IMR-90 (cell line): ENCODE measurements around the gene DHRSX. TPM values are rescaled to one million over a fixed set of nuclear protein-coding genes. Genes with fewer than 3 reads are reported as not detected.

Source experiments
- ATAC-seq: fragments of 200-7000 bp; cut with Tn5 transposase; 2 replicates; pipeline ENCODE4 v1.9.1; 2020; ENCODE audit warnings: low read depth, mild to moderate bottlenecking, moderate library complexity
- BruUV-seq: library from RNA; stranded (reverse); fragments of 400-500 nt; replicated peaks from 2 replicates; lab custom pipeline; 2021; lab: Mats Ljungman, UMichigan
- CTCF ChIA-PET: fragments of 300-600 bp; formaldehyde crosslinking; extraction: SDS; loops from one replicate; lab custom pipeline; 2021; ENCODE audit warnings: antibody characterized with exemption; lab: Yijun Ruan, JAX
- POLR2A ChIA-PET: fragments of 300-600 bp; sonication (Branson Sonifier 250); formaldehyde crosslinking; loops from one replicate; lab custom pipeline; 2022; ENCODE audit warnings: antibody characterized with exemption; ENCODE audit not compliant: unreplicated experiment; lab: Charles Lee
- DNase-seq: peaks from one replicate; pipeline ENCODE4 v3.0.0; 2013
- H2AFZ ChIP-seq: replicated peaks from 2 replicates; pipeline ENCODE3; 2013; ENCODE audit warnings: low read length, mild to moderate bottlenecking; ENCODE audit not compliant: poor library complexity
- H2AK5ac ChIP-seq: 2 replicates; pipeline ENCODE4 v1.6.1; 2013; ENCODE audit warnings: low read depth, low read length, inconsistent platforms
- H2AK9ac ChIP-seq: replicated peaks from 2 replicates; pipeline ENCODE3; 2013; ENCODE audit warnings: mild to moderate bottlenecking, low read depth, low read length, moderate library complexity; ENCODE audit not compliant: poor library complexity
- H2BK120ac ChIP-seq: 2 replicates; pipeline ENCODE4 v1.6.1; 2013; ENCODE audit warnings: low read depth, low read length, inconsistent platforms
- H2BK15ac ChIP-seq: 3 replicates; pipeline ENCODE4 v1.6.1; 2013; ENCODE audit warnings: low read depth, low read length, inconsistent platforms
- H2BK20ac ChIP-seq: 2 replicates; pipeline ENCODE4 v1.6.1; 2013; ENCODE audit warnings: low read depth, mild to moderate bottlenecking, inconsistent platforms, low read length, moderate library complexity
- H2BK5ac ChIP-seq: 2 replicates; pipeline ENCODE4 v1.6.1; 2013; ENCODE audit warnings: mild to moderate bottlenecking, low read depth, low read length, inconsistent platforms; ENCODE audit not compliant: poor library complexity, severe bottlenecking
- H3K14ac ChIP-seq: replicated peaks from 2 replicates; pipeline ENCODE4 v1.6.1; 2013; ENCODE audit warnings: low read depth, low read length, inconsistent platforms
- H3K18ac ChIP-seq: 2 replicates; pipeline ENCODE4 v1.6.1; 2013; ENCODE audit warnings: low read depth, low read length, control low read depth
- H3K23ac ChIP-seq: 2 replicates; pipeline ENCODE4 v1.6.1; 2013; ENCODE audit warnings: low read depth, low read length, inconsistent platforms
- H3K27ac ChIP-seq: 2 replicates; pipeline ENCODE4 v1.5.1; 2013; ENCODE audit warnings: mild to moderate bottlenecking, control low read depth, low read length; ENCODE audit not compliant: insufficient read depth
- H3K27me3 ChIP-seq: 2 replicates; pipeline ENCODE4 v1.6.1; 2013; ENCODE audit warnings: low read length; ENCODE audit not compliant: control insufficient read depth, insufficient read depth
- H3K36me3 ChIP-seq: 2 replicates; pipeline ENCODE4 v1.6.1; 2013; ENCODE audit warnings: low read length, mixed read lengths; ENCODE audit not compliant: control insufficient read depth, insufficient read depth
- H3K4ac ChIP-seq: 2 replicates; pipeline ENCODE4 v1.6.1; 2013; ENCODE audit warnings: low read depth, low read length, inconsistent platforms
- H3K4me1 ChIP-seq: 2 replicates; pipeline ENCODE4 v1.6.1; 2013; ENCODE audit warnings: low read length, mixed read lengths; ENCODE audit not compliant: control insufficient read depth, insufficient read depth
- H3K4me2 ChIP-seq: 2 replicates; pipeline ENCODE4 v1.6.1; 2013; ENCODE audit warnings: low read depth, mild to moderate bottlenecking, control low read depth, low read length, moderate library complexity
- H3K4me3 ChIP-seq: 2 replicates; pipeline ENCODE4 v1.5.1; 2013; ENCODE audit warnings: low read depth, mild to moderate bottlenecking, control low read depth, low read length, moderate library complexity; ENCODE audit not compliant: insufficient read depth
- H3K56ac ChIP-seq: 2 replicates; pipeline ENCODE4 v1.6.1; 2013; ENCODE audit warnings: low read length, inconsistent platforms; ENCODE audit not compliant: insufficient read depth; ENCODE audit errors: extremely low read depth
- H3K79me1 ChIP-seq, 2 experiments: 2 replicates each; pipeline ENCODE4 v1.6.1; 2013; ENCODE audit warnings: low read length in 2 of 2, inconsistent platforms in 1 of 2, low read depth in 1 of 2
- H3K9ac ChIP-seq: 2 replicates; pipeline ENCODE4 v1.6.1; 2013; ENCODE audit warnings: low read depth, low read length, control low read depth
- H3K9me1 ChIP-seq: 2 replicates; pipeline ENCODE4 v1.6.1; 2013; ENCODE audit warnings: low read length, inconsistent platforms; ENCODE audit not compliant: insufficient read depth
- H3K9me3 ChIP-seq: 2 replicates; pipeline ENCODE4 v1.6.1; 2013; ENCODE audit warnings: low read length; ENCODE audit not compliant: control insufficient read depth, insufficient read depth
- H4K20me1 ChIP-seq: 2 replicates; pipeline ENCODE4 v1.6.1; 2013; ENCODE audit warnings: low read length, inconsistent platforms; ENCODE audit not compliant: insufficient read depth
- H4K5ac ChIP-seq: 2 replicates; pipeline ENCODE4 v1.6.1; 2013; ENCODE audit warnings: mild to moderate bottlenecking, low read depth, low read length, control low read depth
- H4K8ac ChIP-seq, 2 experiments: 2 replicates each; pipeline ENCODE4 v1.6.1; 2013; ENCODE audit warnings: low read depth in 2 of 2, low read length in 2 of 2, control low read depth in 1 of 2, inconsistent platforms in 1 of 2
- H4K91ac ChIP-seq: 2 replicates; pipeline ENCODE4 v1.6.1; 2013; ENCODE audit warnings: low read depth, low read length, inconsistent platforms; ENCODE audit not compliant: insufficient read depth
- BHLHE40 ChIP-seq: fragments of 150-350 bp; IDR thresholded peaks from 2 replicates; pipeline ENCODE4 v1.6.1; 2016; ENCODE audit warnings: mild to moderate bottlenecking, low read depth, low read length
- CEBPB ChIP-seq: IDR thresholded peaks from 2 replicates; pipeline ENCODE4 v1.6.1; 2012; ENCODE audit warnings: low read depth, low read length, improper control_type of control experiment
- CHD1 ChIP-seq: IDR thresholded peaks from 2 replicates; pipeline ENCODE4 v1.6.1; 2012; ENCODE audit warnings: low read depth, low read length, improper control_type of control experiment
- ELK1 ChIP-seq: fragments of 150-350 bp; IDR thresholded peaks from 2 replicates; pipeline ENCODE4 v1.6.1; 2016; ENCODE audit warnings: low read depth, mild to moderate bottlenecking, low read length, moderate library complexity, borderline replicate concordance
- FOS ChIP-seq: fragments of 150-350 bp; IDR thresholded peaks from 2 replicates; pipeline ENCODE4 v1.6.1; 2016; ENCODE audit warnings: low read depth, low read length
- MAFK ChIP-seq: IDR thresholded peaks from 2 replicates; pipeline ENCODE4 v1.6.1; 2012; ENCODE audit warnings: low read depth, low read length, improper control_type of control experiment
- MAZ ChIP-seq: IDR thresholded peaks from 2 replicates; pipeline ENCODE4 v1.6.1; 2012; ENCODE audit warnings: low read depth, mild to moderate bottlenecking, low read length, improper control_type of control experiment, moderate library complexity, borderline replicate concordance
- MXI1 ChIP-seq: IDR thresholded peaks from 2 replicates; pipeline ENCODE4 v1.6.1; 2012; ENCODE audit warnings: low read depth, mild to moderate bottlenecking, low read length, moderate library complexity, borderline replicate concordance
- NFE2L2 ChIP-seq: fragments of 150-350 bp; IDR thresholded peaks from 2 replicates; pipeline ENCODE4 v1.6.1; 2016; ENCODE audit warnings: low read depth, mild to moderate bottlenecking, low read length
- POLR2A ChIP-seq: IDR thresholded peaks from 2 replicates; pipeline ENCODE4 v1.6.1; 2012; ENCODE audit warnings: mild to moderate bottlenecking, low read depth, low read length
- RAD21 ChIP-seq: IDR thresholded peaks from 2 replicates; pipeline ENCODE4 v1.6.1; 2012; ENCODE audit warnings: low read length, improper control_type of control experiment
- RCOR1 ChIP-seq: IDR thresholded peaks from 2 replicates; pipeline ENCODE4 v1.6.1; 2012; ENCODE audit warnings: mild to moderate bottlenecking, low read length, improper control_type of control experiment; ENCODE audit not compliant: insufficient replicate concordance
- RFX5 ChIP-seq: IDR thresholded peaks from 2 replicates; pipeline ENCODE4 v1.8.0; 2012; ENCODE audit warnings: low read depth, mild to moderate bottlenecking, low read length, moderate library complexity
- SMC3 ChIP-seq: fragments of 150-350 bp; IDR thresholded peaks from 2 replicates; pipeline ENCODE4 v1.6.1; 2016; ENCODE audit warnings: low read depth, mild to moderate bottlenecking, antibody characterized with exemption, low read length, moderate library complexity
- WGBS, 2 experiments: methylation state at CpG; one replicate each; pipeline versions ENCODE4 v1.1.5 to v1.1.7; 2013; ENCODE audit warnings: missing lambda C conversion rate in 2 of 2; ENCODE audit not compliant: insufficient read length in 1 of 2; ENCODE audit errors: extremely low coverage in 2 of 2; 5-methylcytosine and 5-hydroxymethylcytosine counted together
- dilution Hi-C: fragments of 300-500 bp; cut with HindIII; formaldehyde crosslinking; loops from one replicate; pipeline ENCODE4 v1.14.3; 2018; ENCODE audit warnings: low sequenced_read_pairs; ENCODE audit not compliant: unreplicated experiment
- in situ Hi-C: fragments of 300-500 bp; cut with MboI; formaldehyde crosslinking; loops from 3 replicates; pipeline ENCODE4 v1.14.3; 2019; ENCODE audit warnings: low sequenced_read_pairs, inconsistent platforms, mixed read lengths
- intact Hi-C: fragments of 100-400 bp; cut with micrococcal nuclease; formaldehyde crosslinking; loops from 2 replicates; pipeline ENCODE4 v1.10.0; 2022
- polyA plus RNA-seq, 3 experiments: library from polyadenylated mRNA; depleted of rRNA; stranded (reverse); fragments of >200 nt; gene quantifications; 2 replicates each; pipeline ENCODE4 v1.2.3, GENCODE V29; 2012; ENCODE audit warnings: low replicate concordance in 1 of 3
- total RNA-seq: library from RNA; depleted of rRNA; stranded (reverse); fragments of >200 nt; gene quantifications from 2 replicates; pipeline ENCODE4 v1.2.3, GENCODE V29; 2012
- TF ChIP-seq, protein P1 (sequence below): conservative IDR thresholded peaks from 2 replicates; pipeline ENCODE4 v1.5.1; 2012; ENCODE audit warnings: mild to moderate bottlenecking, low read depth, low read length, improper control_type of control experiment
- TF ChIP-seq, protein P2 (sequence below): fragments of 150-350 bp; IDR thresholded peaks from 2 replicates; pipeline ENCODE4 v1.6.1; 2017; ENCODE audit warnings: mild to moderate bottlenecking, antibody characterized with exemption, low read length, low read depth

DHRSX gene
- total and polyA plus RNA-seq, 2 of the 4 experiments (the other 2 are of a cell fraction), result 26.2 to 38.0 TPM

DNA sequence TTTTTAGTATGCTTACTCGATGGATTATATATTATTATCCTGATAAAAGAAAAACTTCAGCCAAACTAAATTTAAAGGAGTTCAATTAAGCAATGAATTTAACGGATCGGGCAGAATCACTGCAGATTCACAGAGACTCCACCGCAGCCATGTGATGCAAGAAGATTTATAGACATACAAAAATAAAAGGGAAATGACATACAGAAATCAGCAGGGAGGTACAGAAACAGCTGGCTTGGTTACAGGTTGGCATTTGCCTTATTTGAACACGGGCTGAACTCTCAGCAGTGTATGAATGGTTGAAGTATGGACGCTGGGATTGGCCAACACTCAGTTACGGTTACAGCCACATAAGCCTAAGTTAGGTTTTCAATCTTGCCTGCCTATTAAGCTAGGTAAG, 35.4 kb upstream of the DHRSX start:
- H2BK5ac ChIP-seq, result no peak overlapping the region
- no peak overlapping the region for H2BK15ac ChIP-seq
- H3K27ac ChIP-seq, result no peak overlapping the region
- H3K27me3 ChIP-seq, result peaks cover 5% of the 10 kb centered on the region; the same call in 1 of the 2 replicates
- no peak overlapping the region for H2AK9ac ChIP-seq
- no peak overlapping the region for H4K8ac ChIP-seq
- no peaks in the 10 kb centered on the region for H3K9me1 ChIP-seq
- ChIA-PET CTCF (no interaction called here), POLR2A (no interaction called here)
- intact Hi-C loops, result no loop called here
- in situ Hi-C loops, result no loop called here
- ATAC-seq (no peak), DNase-seq (no peak)
- H3K79me1 ChIP-seq, result no peaks in the 10 kb centered on the region
- WGBS, 2 experiments, result 60% methylated on average over 1 of the region's 7 CpGs; no CpG with 5 or more reads in 1 of the 2 experiments
- H4K5ac ChIP-seq, result no peak overlapping the region
- no peak overlapping the region for H3K56ac ChIP-seq
- no peaks in the 10 kb centered on the region for H3K36me3 ChIP-seq
- no peak overlapping the region for H3K18ac ChIP-seq
- dilution Hi-C loops, result no loop called here
- H2BK20ac ChIP-seq, result no peak overlapping the region
- no peak overlapping the region for H2AK5ac ChIP-seq
- no peak for TF ChIP-seq MXI1
- TF ChIP-seq SMC3, result no peak
- no peak for TF ChIP-seq NFE2L2
- TF ChIP-seq RFX5, result no peak
- no peak for TF ChIP-seq RCOR1
- no peak for TF ChIP-seq ELK1
- TF ChIP-seq CEBPB, result no peak
- no peak for TF ChIP-seq RAD21
- TF ChIP-seq CHD1, result no peak
- TF ChIP-seq MAZ, result no peak
- TF ChIP-seq, protein P1, sequence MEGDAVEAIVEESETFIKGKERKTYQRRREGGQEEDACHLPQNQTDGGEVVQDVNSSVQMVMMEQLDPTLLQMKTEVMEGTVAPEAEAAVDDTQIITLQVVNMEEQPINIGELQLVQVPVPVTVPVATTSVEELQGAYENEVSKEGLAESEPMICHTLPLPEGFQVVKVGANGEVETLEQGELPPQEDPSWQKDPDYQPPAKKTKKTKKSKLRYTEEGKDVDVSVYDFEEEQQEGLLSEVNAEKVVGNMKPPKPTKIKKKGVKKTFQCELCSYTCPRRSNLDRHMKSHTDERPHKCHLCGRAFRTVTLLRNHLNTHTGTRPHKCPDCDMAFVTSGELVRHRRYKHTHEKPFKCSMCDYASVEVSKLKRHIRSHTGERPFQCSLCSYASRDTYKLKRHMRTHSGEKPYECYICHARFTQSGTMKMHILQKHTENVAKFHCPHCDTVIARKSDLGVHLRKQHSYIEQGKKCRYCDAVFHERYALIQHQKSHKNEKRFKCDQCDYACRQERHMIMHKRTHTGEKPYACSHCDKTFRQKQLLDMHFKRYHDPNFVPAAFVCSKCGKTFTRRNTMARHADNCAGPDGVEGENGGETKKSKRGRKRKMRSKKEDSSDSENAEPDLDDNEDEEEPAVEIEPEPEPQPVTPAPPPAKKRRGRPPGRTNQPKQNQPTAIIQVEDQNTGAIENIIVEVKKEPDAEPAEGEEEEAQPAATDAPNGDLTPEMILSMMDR, result no peak
- TF ChIP-seq, protein P2, sequence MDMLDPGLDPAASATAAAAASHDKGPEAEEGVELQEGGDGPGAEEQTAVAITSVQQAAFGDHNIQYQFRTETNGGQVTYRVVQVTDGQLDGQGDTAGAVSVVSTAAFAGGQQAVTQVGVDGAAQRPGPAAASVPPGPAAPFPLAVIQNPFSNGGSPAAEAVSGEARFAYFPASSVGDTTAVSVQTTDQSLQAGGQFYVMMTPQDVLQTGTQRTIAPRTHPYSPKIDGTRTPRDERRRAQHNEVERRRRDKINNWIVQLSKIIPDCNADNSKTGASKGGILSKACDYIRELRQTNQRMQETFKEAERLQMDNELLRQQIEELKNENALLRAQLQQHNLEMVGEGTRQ, result no peak
- TF ChIP-seq MAFK, result no peak
- no peak for TF ChIP-seq BHLHE40
- no peak for TF ChIP-seq POLR2A
- TF ChIP-seq FOS, result no peak
- no peaks in the 10 kb centered on the region for H3K9me3 ChIP-seq
- H3K9ac ChIP-seq, result no peak overlapping the region
- H4K91ac ChIP-seq, result no peak overlapping the region
- no peak overlapping the region for H3K14ac ChIP-seq
- no peak overlapping the region for H2BK120ac ChIP-seq
- BruUV-seq, result no TSS peak
- no peak overlapping the region for H3K4me3 ChIP-seq
- no peak overlapping the region for H2AFZ ChIP-seq
- H3K4me2 ChIP-seq, result no peak overlapping the region
- H4K20me1 ChIP-seq, result no peaks in the 10 kb centered on the region
- H3K4ac ChIP-seq, result no peak overlapping the region
- no peak overlapping the region for H3K23ac ChIP-seq
- H3K4me1 ChIP-seq, result no peaks in the 10 kb centered on the region
